Measurements from ENCODE around the gene FAM81A.

DNA sequence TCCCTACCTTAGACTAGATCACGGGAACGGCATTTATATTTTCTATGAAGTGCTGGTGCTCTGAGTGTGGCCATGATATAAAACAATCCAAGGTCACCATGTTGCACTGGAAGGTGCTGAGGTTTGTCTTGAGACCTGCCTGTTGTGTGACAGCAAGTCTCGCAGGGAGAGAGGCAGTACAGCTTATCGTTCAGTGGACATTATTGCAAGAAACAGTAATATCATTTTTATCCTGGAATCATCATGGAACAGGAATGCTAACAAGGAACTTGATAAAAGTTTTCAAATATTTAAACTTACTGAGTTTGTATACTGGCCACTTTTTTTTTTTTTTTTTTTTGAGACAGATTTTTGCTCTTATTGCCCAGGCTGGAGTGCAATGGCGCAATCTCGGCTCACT, 133.6 kb downstream of the FAM81A start:
- TF ChIP-seq EZH2 (IDR thresholded peaks at IDR 0.05; ENCODE audit: low read length): no peak
- TF ChIP-seq, protein P1, sequence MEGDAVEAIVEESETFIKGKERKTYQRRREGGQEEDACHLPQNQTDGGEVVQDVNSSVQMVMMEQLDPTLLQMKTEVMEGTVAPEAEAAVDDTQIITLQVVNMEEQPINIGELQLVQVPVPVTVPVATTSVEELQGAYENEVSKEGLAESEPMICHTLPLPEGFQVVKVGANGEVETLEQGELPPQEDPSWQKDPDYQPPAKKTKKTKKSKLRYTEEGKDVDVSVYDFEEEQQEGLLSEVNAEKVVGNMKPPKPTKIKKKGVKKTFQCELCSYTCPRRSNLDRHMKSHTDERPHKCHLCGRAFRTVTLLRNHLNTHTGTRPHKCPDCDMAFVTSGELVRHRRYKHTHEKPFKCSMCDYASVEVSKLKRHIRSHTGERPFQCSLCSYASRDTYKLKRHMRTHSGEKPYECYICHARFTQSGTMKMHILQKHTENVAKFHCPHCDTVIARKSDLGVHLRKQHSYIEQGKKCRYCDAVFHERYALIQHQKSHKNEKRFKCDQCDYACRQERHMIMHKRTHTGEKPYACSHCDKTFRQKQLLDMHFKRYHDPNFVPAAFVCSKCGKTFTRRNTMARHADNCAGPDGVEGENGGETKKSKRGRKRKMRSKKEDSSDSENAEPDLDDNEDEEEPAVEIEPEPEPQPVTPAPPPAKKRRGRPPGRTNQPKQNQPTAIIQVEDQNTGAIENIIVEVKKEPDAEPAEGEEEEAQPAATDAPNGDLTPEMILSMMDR (optimal IDR thresholded peaks at IDR 0.05 in 1 of 3, IDR thresholded peaks at IDR 0.05 in 1 of 3, conservative IDR thresholded peaks at IDR 0.05 in 1 of 3; ENCODE audit: extremely low read depth in 1 of 3, insufficient read depth in 2 of 3, low read length in 3 of 3): no peak
